Measurements from ENCODE around the gene AOAH. TPM values are rescaled to one million over a fixed set of nuclear protein-coding genes. Genes with fewer than 3 reads are reported as not detected.

The AOAH gene
- total and polyA plus RNA-seq, 2 of the 13 experiments (the other 11 are each of a cell fraction or from before 2014, with no cell fraction given) = not detected

GRCh38 chr7:36606976-36607720, 117.1 kb downstream of the AOAH start:
- FAIRE-seq (no peak), ATAC-seq (no peak), DNase-seq (ENCODE audit: low spot score) (no peak)
- Histone ChIP-seq H3K4me3 (replicated peaks in 1 of 3; ENCODE audit: insufficient read depth in 1 of 3, low read depth in 2 of 3, low read length in 3 of 3) (no peak overlapping the region), H3K36me3 (replicated peaks in 1 of 2; ENCODE audit: control insufficient read depth in 1 of 2, insufficient read depth in 2 of 2, low read length in 2 of 2) (no peaks in the 10 kb centered on the region), H3K4me1 (ENCODE audit: insufficient read depth, low read length) (no peaks in the 10 kb centered on the region), H3K9ac (ENCODE audit: insufficient read depth, low read depth, low read length) (no peak overlapping the region), H3K79me2 (ENCODE audit: insufficient read depth, low read length) (no peaks in the 10 kb centered on the region), H3K4me2 (ENCODE audit: low read depth, low read length) (no peak overlapping the region), H3K9me3 (ENCODE audit: low read length) (no peaks in the 10 kb centered on the region), H3K27me3 (ENCODE audit: control insufficient read depth in 1 of 2, insufficient read depth in 2 of 2, low read length in 2 of 2) (peaks cover 0 to 16% of the 10 kb centered on the region in 2 experiments; a peak in 1 of 5 replicates), H3K27ac (ENCODE audit: extremely low read length, insufficient read depth, low read length) (no peak overlapping the region), H2AFZ (ENCODE audit: low read length) (no peak overlapping the region), H4K20me1 (ENCODE audit: insufficient read depth, low read length) (no peaks in the 10 kb centered on the region)
- ChIA-PET CTCF (ENCODE audit: low intra/inter-chr PET ratio, low total read pairs) (no interaction called here), POLR2A (no interaction called here)
- 56% methylated on average over 6 of the region's 6 CpGs for WGBS (ENCODE audit: low lambda C conversion rate)
- no TSS peak for BruUV-seq (replicated peaks)
- in situ Hi-C loops (cut with HindIII; ENCODE audit: extremely low pct_ligation_motif_present, low pct_unique_long_range_greater_than_20kb) = no loop called here
- intact Hi-C loops (cut with micrococcal nuclease; ENCODE audit: unreplicated experiment) = no loop called here
- TF ChIP-seq, protein P1, sequence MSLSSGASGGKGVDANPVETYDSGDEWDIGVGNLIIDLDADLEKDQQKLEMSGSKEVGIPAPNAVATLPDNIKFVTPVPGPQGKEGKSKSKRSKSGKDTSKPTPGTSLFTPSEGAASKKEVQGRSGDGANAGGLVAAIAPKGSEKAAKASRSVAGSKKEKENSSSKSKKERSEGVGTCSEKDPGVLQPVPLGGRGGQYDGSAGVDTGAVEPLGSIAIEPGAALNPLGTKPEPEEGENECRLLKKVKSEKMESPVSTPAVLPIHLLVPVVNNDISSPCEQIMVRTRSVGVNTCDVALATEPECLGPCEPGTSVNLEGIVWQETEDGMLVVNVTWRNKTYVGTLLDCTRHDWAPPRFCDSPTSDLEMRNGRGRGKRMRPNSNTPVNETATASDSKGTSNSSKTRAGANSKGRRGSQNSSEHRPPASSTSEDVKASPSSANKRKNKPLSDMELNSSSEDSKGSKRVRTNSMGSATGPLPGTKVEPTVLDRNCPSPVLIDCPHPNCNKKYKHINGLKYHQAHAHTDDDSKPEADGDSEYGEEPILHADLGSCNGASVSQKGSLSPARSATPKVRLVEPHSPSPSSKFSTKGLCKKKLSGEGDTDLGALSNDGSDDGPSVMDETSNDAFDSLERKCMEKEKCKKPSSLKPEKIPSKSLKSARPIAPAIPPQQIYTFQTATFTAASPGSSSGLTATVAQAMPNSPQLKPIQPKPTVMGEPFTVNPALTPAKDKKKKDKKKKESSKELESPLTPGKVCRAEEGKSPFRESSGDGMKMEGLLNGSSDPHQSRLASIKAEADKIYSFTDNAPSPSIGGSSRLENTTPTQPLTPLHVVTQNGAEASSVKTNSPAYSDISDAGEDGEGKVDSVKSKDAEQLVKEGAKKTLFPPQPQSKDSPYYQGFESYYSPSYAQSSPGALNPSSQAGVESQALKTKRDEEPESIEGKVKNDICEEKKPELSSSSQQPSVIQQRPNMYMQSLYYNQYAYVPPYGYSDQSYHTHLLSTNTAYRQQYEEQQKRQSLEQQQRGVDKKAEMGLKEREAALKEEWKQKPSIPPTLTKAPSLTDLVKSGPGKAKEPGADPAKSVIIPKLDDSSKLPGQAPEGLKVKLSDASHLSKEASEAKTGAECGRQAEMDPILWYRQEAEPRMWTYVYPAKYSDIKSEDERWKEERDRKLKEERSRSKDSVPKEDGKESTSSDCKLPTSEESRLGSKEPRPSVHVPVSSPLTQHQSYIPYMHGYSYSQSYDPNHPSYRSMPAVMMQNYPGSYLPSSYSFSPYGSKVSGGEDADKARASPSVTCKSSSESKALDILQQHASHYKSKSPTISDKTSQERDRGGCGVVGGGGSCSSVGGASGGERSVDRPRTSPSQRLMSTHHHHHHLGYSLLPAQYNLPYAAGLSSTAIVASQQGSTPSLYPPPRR (CRISPR knock-in tag; IDR thresholded peaks at IDR 0.05; ENCODE audit: borderline replicate concordance) = no peak
- TF ChIP-seq GPN1 (CRISPR knock-in tag; IDR thresholded peaks at IDR 0.05; ENCODE audit: borderline replicate concordance) (no peak), TFE3 (CRISPR knock-in tag; IDR thresholded peaks at IDR 0.05) (no peak), ZNF281 (CRISPR knock-in tag; IDR thresholded peaks at IDR 0.05; ENCODE audit: borderline replicate concordance) (no peak), TBL1XR1 (IDR thresholded peaks at IDR 0.05; ENCODE audit: borderline replicate concordance, low read length, partially characterized antibody) (no peak), ZNF891 (CRISPR knock-in tag; IDR thresholded peaks at IDR 0.05) (no peak), ASH2L (IDR thresholded peaks at IDR 0.05; ENCODE audit: insufficient read length, low read depth, low read length) (no peak), ZNF33B (CRISPR knock-in tag; IDR thresholded peaks at IDR 0.05) (no peak), ZNF770 (CRISPR knock-in tag; IDR thresholded peaks at IDR 0.05) (no peak)
- TF ChIP-seq, protein P2, sequence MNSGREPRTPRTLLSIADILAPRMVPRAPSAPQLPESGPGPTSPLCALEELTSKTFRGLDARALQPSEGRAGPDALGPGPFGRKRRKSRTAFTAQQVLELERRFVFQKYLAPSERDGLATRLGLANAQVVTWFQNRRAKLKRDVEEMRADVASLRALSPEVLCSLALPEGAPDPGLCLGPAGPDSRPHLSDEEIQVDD (CRISPR knock-in tag; IDR thresholded peaks at IDR 0.05; ENCODE audit: borderline replicate concordance) = no peak

Data from HepG2 (cell line).